Endothelial cell (in vitro differentiated cells): ENCODE data around the gene SYT7. TPM values are rescaled to one million over a fixed set of nuclear protein-coding genes. Genes with fewer than 3 reads are reported as not detected.

ENCODE experiments used
- DNase-seq: peaks from one replicate; pipeline ENCODE4 v3.0.0; 2021; ENCODE audit warnings: low spot score
- H3K27ac Mint-ChIP-seq: one replicate; pipeline ENCODE4 v1.8.0; 2021; ENCODE audit warnings: mixed read lengths, inconsistent platforms; ENCODE audit not compliant: unreplicated experiment
- H3K27me3 Mint-ChIP-seq: one replicate; pipeline ENCODE4 v1.8.0; 2021; ENCODE audit warnings: mild to moderate bottlenecking, moderate library complexity, mixed read lengths, inconsistent platforms; ENCODE audit not compliant: unreplicated experiment
- H3K36me3 Mint-ChIP-seq: one replicate; pipeline ENCODE4 v1.8.0; 2021; ENCODE audit warnings: mild to moderate bottlenecking, low read depth, mixed read lengths, inconsistent platforms; ENCODE audit not compliant: unreplicated experiment
- H3K4me1 Mint-ChIP-seq: one replicate; pipeline ENCODE4 v1.8.0; 2021; ENCODE audit warnings: mild to moderate bottlenecking, mixed read lengths, inconsistent platforms; ENCODE audit not compliant: unreplicated experiment
- H3K4me3 Mint-ChIP-seq: one replicate; pipeline ENCODE4 v1.8.0; 2021; ENCODE audit warnings: mild to moderate bottlenecking, mixed read lengths, inconsistent platforms; ENCODE audit not compliant: unreplicated experiment
- H3K9me3 Mint-ChIP-seq: one replicate; pipeline ENCODE4 v1.8.0; 2021; ENCODE audit warnings: mixed read lengths, inconsistent platforms; ENCODE audit not compliant: unreplicated experiment
- CTCF ChIP-seq: fragments of 200-600 bp; sonication (generic); IDR thresholded peaks from one replicate; pipeline ENCODE4 v1.5.0; 2021; ENCODE audit warnings: antibody characterized with exemption; ENCODE audit not compliant: unreplicated experiment
- total RNA-seq: library from RNA; stranded (reverse); fragmentation: NEBNext Ultra II Directional; extraction: Animal tissue kit (Norgen Biotek cat#: 25700); gene quantifications from one replicate; pipeline ENCODE4 v1.2.1, GENCODE V29; 2021; ENCODE audit not compliant: unreplicated experiment

Gene SYT7
- total RNA-seq, 1 donor from 2014 or later = 9.7 TPM

- Mint-ChIP-seq H3K9me3 (no peaks in the 10 kb centered on the region), H3K4me1 (peaks cover 52% of the 10 kb centered on the region), H3K36me3 (no peaks in the 10 kb centered on the region), H3K27me3 (peaks cover 5% of the 10 kb centered on the region), H3K4me3 (no peak overlapping the region), H3K27ac (no peak overlapping the region)
- no peak for DNase-seq
- no peak for TF ChIP-seq CTCF
Measured at GRCh38 chr11:61592176-61592575, 11.3 kb upstream of the SYT7 start.

DNA sequence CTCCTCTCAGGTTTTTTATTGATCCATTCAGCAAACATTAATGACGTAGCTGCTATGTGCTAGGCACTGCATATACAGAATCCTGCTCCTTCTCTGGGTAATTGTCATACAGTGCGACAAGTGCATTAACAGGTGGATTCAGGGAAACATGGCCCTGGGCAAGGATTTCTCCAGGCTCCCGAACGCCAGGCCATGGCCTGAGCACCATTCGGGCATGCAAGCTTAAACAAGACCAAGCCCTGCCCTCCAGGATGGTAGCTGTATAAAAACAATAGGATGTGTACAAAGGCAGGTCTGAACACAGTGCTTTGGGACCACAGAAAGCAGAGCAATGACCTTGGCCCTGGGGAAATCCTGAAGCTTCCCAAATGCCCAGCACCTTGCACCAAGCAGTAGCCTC lies 9.1 kb upstream of the SYT7 start:
- Mint-ChIP-seq H3K27ac (no peak overlapping the region), H3K9me3 (no peaks in the 10 kb centered on the region), H3K4me3 (no peak overlapping the region), H3K27me3 (peaks cover 7% of the 10 kb centered on the region), H3K4me1 (peaks cover 55% of the 10 kb centered on the region), H3K36me3 (no peaks in the 10 kb centered on the region)
- TF ChIP-seq CTCF = no peak
- no peak for DNase-seq

- TF ChIP-seq CTCF = no peak
- no peak overlapping the region for H3K27ac Mint-ChIP-seq
- H3K4me1 Mint-ChIP-seq = peaks cover 46% of the 10 kb centered on the region
- peaks cover 7% of the 10 kb centered on the region for H3K27me3 Mint-ChIP-seq
- H3K9me3 Mint-ChIP-seq = no peaks in the 10 kb centered on the region
- H3K4me3 Mint-ChIP-seq = peak overlapping the region; percentile 12
- no peak for DNase-seq
- no peaks in the 10 kb centered on the region for H3K36me3 Mint-ChIP-seq
Measured at GRCh38 chr11:61588728-61589191, 7.9 kb upstream of the SYT7 start.

- H3K4me3 Mint-ChIP-seq = peak overlapping the region; percentile 56
- peaks cover 7% of the 10 kb centered on the region for H3K27me3 Mint-ChIP-seq
- TF ChIP-seq CTCF = no peak
- H3K4me1 Mint-ChIP-seq = peaks cover 44% of the 10 kb centered on the region
- no peaks in the 10 kb centered on the region for H3K9me3 Mint-ChIP-seq
- peak; percentile 60 for DNase-seq
- H3K36me3 Mint-ChIP-seq = no peaks in the 10 kb centered on the region
- no peak overlapping the region for H3K27ac Mint-ChIP-seq
Measured at GRCh38 chr11:61587951-61588727, 7.3 kb upstream of the SYT7 start.

DNA sequence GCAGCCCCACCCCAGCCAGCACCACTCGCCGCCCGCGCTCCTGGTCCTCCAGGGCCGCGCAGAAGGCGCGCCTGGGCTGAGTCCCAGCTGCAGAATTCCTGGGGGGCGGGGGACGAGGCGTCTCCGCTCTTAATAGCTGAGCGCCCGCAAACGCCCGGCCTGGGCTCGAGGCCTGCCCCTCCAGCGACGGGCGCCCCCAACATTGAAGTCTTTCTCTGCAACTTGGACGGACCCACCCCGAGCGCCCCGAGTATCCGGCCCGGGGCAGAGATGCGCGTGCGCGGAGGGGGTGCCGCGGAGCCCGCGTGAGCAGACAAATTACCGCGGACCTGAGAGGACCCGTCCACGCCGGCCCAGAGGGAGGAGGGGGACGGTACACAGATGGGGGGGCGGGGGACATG lies 6.7 kb upstream of the SYT7 start:
- Mint-ChIP-seq H3K4me1 (peaks cover 42% of the 10 kb centered on the region), H3K27ac (no peak overlapping the region)
- DNase-seq = peak; percentile 43

More for the DNA sequence above, 6.7 kb upstream of the SYT7 start:
- Mint-ChIP-seq H3K9me3 (no peaks in the 10 kb centered on the region), H3K4me3 (no peak overlapping the region), H3K36me3 (peaks cover under 1% of the 10 kb centered on the region), H3K27me3 (peaks cover 9% of the 10 kb centered on the region)
- TF ChIP-seq CTCF = no peak
